ENCODE measurements around the gene NAA16. TPM values are rescaled to one million over a fixed set of nuclear protein-coding genes. Genes with fewer than 3 reads are reported as not detected.

The NAA16 gene
- total and polyA plus RNA-seq, 9 of the 15 experiments (the other 6 are each of a cell fraction or from before 2014, with no cell fraction given), result 3.7 to 18.2 (median 12.0) TPM

GRCh38 chr13:41352935-41353840, 42.1 kb downstream of the NAA16 start (continued):
- TF ChIP-seq TEAD1 (CRISPR knock-in tag; IDR thresholded peaks at IDR 0.05), result 0 out of 4 replicates have a peak, but pooled peaks of 1 of the 2 experiments have one; percentile 45
- 0 out of 4 replicates have a peak, but pooled peaks of 1 of the 2 experiments have one; percentile 18 for TF ChIP-seq FOXK2 (conservative IDR thresholded peaks at IDR 0.05 in 1 of 2, IDR thresholded peaks at IDR 0.05 in 1 of 2; ENCODE audit: low read depth in 2 of 2)
- TF ChIP-seq DNMT1 (IDR thresholded peaks at IDR 0.05), result no peak
- no peak for TF ChIP-seq FOXP1 (CRISPR knock-in tag; IDR thresholded peaks at IDR 0.05)
- peak; percentile 12; the same call in 1 of the 2 replicates for TF ChIP-seq KLF16 (IDR thresholded peaks at IDR 0.05)
- TF ChIP-seq PTRF (tag; IDR thresholded peaks at IDR 0.05), result no peak
- no peak for TF ChIP-seq MTA2 (IDR thresholded peaks at IDR 0.05; ENCODE audit: low read depth)
- TF ChIP-seq PTTG1 (tag; IDR thresholded peaks at IDR 0.05; ENCODE audit: low read depth), result no peak
- TF ChIP-seq RUNX1 (IDR thresholded peaks at IDR 0.05; ENCODE audit: low read depth), result no peak
- no peak for TF ChIP-seq HMGN3 (IDR thresholded peaks at IDR 0.05; ENCODE audit: borderline replicate concordance, extremely low read depth, insufficient read length, low read depth, low read length)
- TF ChIP-seq, protein P1, sequence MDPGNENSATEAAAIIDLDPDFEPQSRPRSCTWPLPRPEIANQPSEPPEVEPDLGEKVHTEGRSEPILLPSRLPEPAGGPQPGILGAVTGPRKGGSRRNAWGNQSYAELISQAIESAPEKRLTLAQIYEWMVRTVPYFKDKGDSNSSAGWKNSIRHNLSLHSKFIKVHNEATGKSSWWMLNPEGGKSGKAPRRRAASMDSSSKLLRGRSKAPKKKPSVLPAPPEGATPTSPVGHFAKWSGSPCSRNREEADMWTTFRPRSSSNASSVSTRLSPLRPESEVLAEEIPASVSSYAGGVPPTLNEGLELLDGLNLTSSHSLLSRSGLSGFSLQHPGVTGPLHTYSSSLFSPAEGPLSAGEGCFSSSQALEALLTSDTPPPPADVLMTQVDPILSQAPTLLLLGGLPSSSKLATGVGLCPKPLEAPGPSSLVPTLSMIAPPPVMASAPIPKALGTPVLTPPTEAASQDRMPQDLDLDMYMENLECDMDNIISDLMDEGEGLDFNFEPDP (CRISPR knock-in tag; IDR thresholded peaks at IDR 0.05), result no peak
- TF ChIP-seq ZNF668 (CRISPR knock-in tag; IDR thresholded peaks at IDR 0.05), result no peak
- no peak for TF ChIP-seq TCF7 (IDR thresholded peaks at IDR 0.05; ENCODE audit: borderline replicate concordance)
- no peak for TF ChIP-seq BRCA1 (IDR thresholded peaks at IDR 0.05)
- TF ChIP-seq BRCA1 (CRISPR knock-in tag; IDR thresholded peaks at IDR 0.05), result no peak
- no peak for TF ChIP-seq CSDE1 (IDR thresholded peaks at IDR 0.05)
- TF ChIP-seq ZMIZ1 (IDR thresholded peaks at IDR 0.05; ENCODE audit: low read depth in 2 of 2, low read length in 2 of 2), result no peak
- 0 out of 2 replicates have a peak, but pooled peaks have one; percentile 19 for TF ChIP-seq SOX6 (IDR thresholded peaks at IDR 0.05)
- 0 out of 2 replicates have a peak, but pooled peaks have one; percentile 26 for TF ChIP-seq CC2D1A (IDR thresholded peaks at IDR 0.05)
